BJ (cell line): ENCODE data around the gene CCDC122. TPM values are rescaled to one million over a fixed set of nuclear protein-coding genes. Genes with fewer than 3 reads are reported as not detected.

Source experiments
- CTCF ChIA-PET: fragments of 350-600 bp; formaldehyde crosslinking; extraction: SDS; loops from one replicate; lab custom pipeline; 2021; ENCODE audit warnings: antibody characterized with exemption, inconsistent platforms; lab: Yijun Ruan, JAX
- POLR2A ChIA-PET: fragments of 300-600 bp; sonication (Branson Sonifier 250); formaldehyde crosslinking; extraction: SDS; loops from one replicate; lab custom pipeline; 2021; ENCODE audit warnings: antibody characterized with exemption; lab: Charles Lee
- DNase-seq: peaks from one replicate; pipeline ENCODE4 v3.0.0-alpha.2; 2011; ENCODE audit warnings: low read depth
- H3K27me3 ChIP-seq: 2 replicates; pipeline ENCODE4 v1.6.0; 2011; ENCODE audit warnings: low read length; ENCODE audit not compliant: control insufficient read depth, insufficient read depth
- H3K36me3 ChIP-seq: 2 replicates; pipeline ENCODE4 v1.5.1; 2011; ENCODE audit warnings: low read length; ENCODE audit not compliant: control insufficient read depth, insufficient read depth
- H3K4me3 ChIP-seq: 2 replicates; pipeline ENCODE4 v1.5.1; 2011; ENCODE audit warnings: low read depth, mild to moderate bottlenecking, control low read depth, low read length
- polyA plus RNA-seq: library from polyadenylated mRNA; depleted of rRNA; stranded (reverse); fragments of >200 nt; gene quantifications from 2 replicates; pipeline ENCODE4 v1.2.3, GENCODE V29; 2011
- TF ChIP-seq, protein P1 (sequence below): IDR thresholded peaks from 2 replicates; pipeline ENCODE4 v1.5.1; 2011; ENCODE audit warnings: low read depth, mild to moderate bottlenecking, control low read depth, inconsistent platforms, low read length, moderate library complexity; ENCODE audit not compliant: insufficient read depth

Gene CCDC122
- polyA plus RNA-seq, 1 experiment: 0.67 TPM

- TF ChIP-seq, protein P1, sequence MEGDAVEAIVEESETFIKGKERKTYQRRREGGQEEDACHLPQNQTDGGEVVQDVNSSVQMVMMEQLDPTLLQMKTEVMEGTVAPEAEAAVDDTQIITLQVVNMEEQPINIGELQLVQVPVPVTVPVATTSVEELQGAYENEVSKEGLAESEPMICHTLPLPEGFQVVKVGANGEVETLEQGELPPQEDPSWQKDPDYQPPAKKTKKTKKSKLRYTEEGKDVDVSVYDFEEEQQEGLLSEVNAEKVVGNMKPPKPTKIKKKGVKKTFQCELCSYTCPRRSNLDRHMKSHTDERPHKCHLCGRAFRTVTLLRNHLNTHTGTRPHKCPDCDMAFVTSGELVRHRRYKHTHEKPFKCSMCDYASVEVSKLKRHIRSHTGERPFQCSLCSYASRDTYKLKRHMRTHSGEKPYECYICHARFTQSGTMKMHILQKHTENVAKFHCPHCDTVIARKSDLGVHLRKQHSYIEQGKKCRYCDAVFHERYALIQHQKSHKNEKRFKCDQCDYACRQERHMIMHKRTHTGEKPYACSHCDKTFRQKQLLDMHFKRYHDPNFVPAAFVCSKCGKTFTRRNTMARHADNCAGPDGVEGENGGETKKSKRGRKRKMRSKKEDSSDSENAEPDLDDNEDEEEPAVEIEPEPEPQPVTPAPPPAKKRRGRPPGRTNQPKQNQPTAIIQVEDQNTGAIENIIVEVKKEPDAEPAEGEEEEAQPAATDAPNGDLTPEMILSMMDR: peak; percentile 44
- Histone ChIP-seq H3K36me3 (no peaks in the 10 kb centered on the region), H3K27me3 (peaks cover 4% of the 10 kb centered on the region; the same call in 1 of the 2 replicates), H3K4me3 (no peak overlapping the region)
- ChIA-PET CTCF (interaction anchor here (0.6 to 2.4 kb wide), 32 partner anchors 8 to 1523 kb away, joined by 3 to 24 read pairs (median 4); no protein-coding TSS in a partner anchor), POLR2A (interaction anchor here (0.7 kb wide), 1 partner anchor 367 kb away, joined by 5 read pairs; no protein-coding TSS in a partner anchor)
- no peak for DNase-seq
Measured at GRCh38 chr13:43908156-43909126, 28.9 kb upstream of the CCDC122 start.

GRCh38 chr13:43905435-43906031 is 26.0 kb upstream of the CCDC122 start:
- H3K4me3 ChIP-seq: no peak overlapping the region
- no peak for DNase-seq
- no peaks in the 10 kb centered on the region for H3K27me3 ChIP-seq
- POLR2A ChIA-PET: no interaction called here
- H3K36me3 ChIP-seq: no peaks in the 10 kb centered on the region
- CTCF ChIA-PET: interaction anchor here (0.9 to 3.2 kb wide), 12 partner anchors 9 to 564 kb away, joined by 3 to 18 read pairs (median 4); no protein-coding TSS in a partner anchor
- TF ChIP-seq, protein P1: peak; percentile 54

GRCh38 chr13:43895940-43896339 is 16.4 kb upstream of the CCDC122 start:
- POLR2A ChIA-PET: no interaction called here
- no peaks in the 10 kb centered on the region for H3K27me3 ChIP-seq
- H3K4me3 ChIP-seq: no peak overlapping the region
- TF ChIP-seq, protein P1: no peak
- CTCF ChIA-PET: interaction anchor here (0.7 to 1.7 kb wide), 4 partner anchors 9 to 549 kb away, joined by 3 to 7 read pairs (median 4); no protein-coding TSS in a partner anchor
- no peak for DNase-seq
- H3K36me3 ChIP-seq: no peaks in the 10 kb centered on the region

DNA sequence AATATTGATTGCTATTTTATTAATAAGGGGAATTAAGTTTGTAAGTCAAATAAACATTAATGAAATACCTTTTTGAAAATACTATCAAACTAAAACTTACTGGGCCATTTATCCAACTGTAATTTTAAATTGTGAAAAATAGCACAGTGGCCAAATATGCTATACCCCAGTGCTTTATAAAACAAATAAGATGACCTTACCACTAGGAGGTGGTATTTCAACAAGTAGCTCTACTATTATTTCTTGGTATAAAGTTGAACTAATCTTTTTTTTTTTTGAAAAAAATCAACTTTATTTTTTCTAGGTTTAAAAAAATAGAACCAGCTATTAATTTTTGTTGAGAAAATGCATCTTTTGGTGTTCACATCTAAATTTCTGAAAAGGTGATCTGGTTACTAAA is 14.9 kb upstream of the CCDC122 start:
- Histone ChIP-seq H3K36me3 (peaks cover 1% of the 10 kb centered on the region; the same call in 1 of the 2 replicates), H3K27me3 (no peaks in the 10 kb centered on the region), H3K4me3 (no peak overlapping the region)
- ChIA-PET CTCF (interaction anchor here (1.4 kb wide), 1 partner anchor 10 kb away, joined by 4 read pairs; no protein-coding TSS in a partner anchor), POLR2A (no interaction called here)
- TF ChIP-seq, protein P1: peak; percentile 5; the same call in 1 of the 2 replicates
- DNase-seq: no peak
